Breast epithelium (tissue), 3 donors: Measurements from ENCODE around the gene MARCHF11.

Experiments
- CTCF ChIP-seq, 3 donors: fragments of 450-650 bp; IDR thresholded peaks; one replicate each; pipeline ENCODE4 v1.5.1; 2016 to 2017; ENCODE audit warnings: antibody characterized with exemption in 3 of 3, mild to moderate bottlenecking in 3 of 3, moderate library complexity in 3 of 3
- POLR2A ChIP-seq: fragments of 450-650 bp; IDR thresholded peaks from one replicate; pipeline ENCODE4 v1.6.1; 2016; ENCODE audit warnings: antibody characterized with exemption, mild to moderate bottlenecking, moderate library complexity
- POLR2AphosphoS5 ChIP-seq, 3 donors: sonication (generic); formaldehyde crosslinking; IDR thresholded peaks; one replicate each; pipeline ENCODE4 v1.6.1; 2017; ENCODE audit warnings: antibody characterized with exemption in 3 of 3

DNA sequence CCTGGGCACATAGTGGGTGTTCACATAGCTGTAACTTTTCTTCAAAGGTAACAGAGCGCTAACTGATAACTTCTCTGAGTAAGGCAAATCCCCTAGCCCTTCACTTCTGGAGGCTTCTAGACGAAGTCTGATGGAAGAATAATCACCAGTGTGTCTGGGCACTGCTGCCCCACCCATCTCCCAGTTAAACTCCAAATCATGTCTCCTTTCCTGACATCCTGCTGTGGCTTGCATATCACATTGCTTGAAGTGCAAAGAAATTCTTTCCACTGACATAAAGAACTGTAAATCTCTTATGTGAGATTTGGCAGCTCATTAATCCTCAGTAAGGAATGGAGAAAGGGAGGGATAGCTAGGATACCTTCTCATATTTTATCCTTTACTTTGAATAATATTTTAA is 74.6 kb downstream of the MARCHF11 start:
- TF ChIP-seq CTCF (IDR thresholded peaks at IDR 0.05) (no peak), POLR2A (no peak), POLR2AphosphoS5 (IDR thresholded peaks at IDR 0.05) (no peak)
